Uterus (tissue), 2 donors: Measurements from ENCODE around the gene DNAH6.
"Not testable (repeated sequence)": the region's sequence is repeated elsewhere in the genome, so short reads cannot be mapped to it uniquely, and the experiment has no call there.

ENCODE experiments used
- POLR2A ChIP-seq, 2 donors: fragments of 450-650 bp; IDR thresholded peaks; one replicate each; pipeline ENCODE4 v1.6.1; 2016; ENCODE audit warnings: antibody characterized with exemption in 2 of 2, mild to moderate bottlenecking in 1 of 2, moderate library complexity in 1 of 2
- TF ChIP-seq, protein P1 (sequence below), 4 experiments: fragments of 200-600 bp in 2 of 4; fragments of 450-650 bp in 2 of 4; sonication (generic) in 2 of 4; IDR thresholded peaks; one replicate each; pipeline ENCODE4 v1.5.1; 2016 to 2019; ENCODE audit warnings: antibody characterized with exemption in 4 of 4, mild to moderate bottlenecking in 2 of 4, moderate library complexity in 1 of 4

DNA sequence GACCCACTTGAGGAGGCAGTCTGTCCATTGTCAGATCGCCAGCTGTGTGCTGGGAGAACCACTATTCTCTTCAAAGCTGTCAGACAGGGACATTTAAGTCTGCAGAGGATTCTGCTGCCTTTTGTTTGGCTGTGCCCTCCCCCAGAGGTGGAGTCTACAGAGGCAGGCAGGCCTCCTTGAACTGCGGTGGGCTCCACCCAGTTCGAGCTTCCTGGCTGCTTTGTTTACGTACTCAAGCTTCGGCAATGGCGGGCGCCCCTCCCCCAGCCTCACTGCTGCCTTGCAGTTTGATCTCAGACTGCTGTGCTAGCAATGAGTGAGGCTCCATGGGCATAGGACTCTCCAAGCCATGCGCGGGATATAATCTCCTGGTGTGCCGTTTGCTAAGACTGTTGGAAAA is 5.3 kb upstream of the DNAH6 start:
- TF ChIP-seq, protein P1, sequence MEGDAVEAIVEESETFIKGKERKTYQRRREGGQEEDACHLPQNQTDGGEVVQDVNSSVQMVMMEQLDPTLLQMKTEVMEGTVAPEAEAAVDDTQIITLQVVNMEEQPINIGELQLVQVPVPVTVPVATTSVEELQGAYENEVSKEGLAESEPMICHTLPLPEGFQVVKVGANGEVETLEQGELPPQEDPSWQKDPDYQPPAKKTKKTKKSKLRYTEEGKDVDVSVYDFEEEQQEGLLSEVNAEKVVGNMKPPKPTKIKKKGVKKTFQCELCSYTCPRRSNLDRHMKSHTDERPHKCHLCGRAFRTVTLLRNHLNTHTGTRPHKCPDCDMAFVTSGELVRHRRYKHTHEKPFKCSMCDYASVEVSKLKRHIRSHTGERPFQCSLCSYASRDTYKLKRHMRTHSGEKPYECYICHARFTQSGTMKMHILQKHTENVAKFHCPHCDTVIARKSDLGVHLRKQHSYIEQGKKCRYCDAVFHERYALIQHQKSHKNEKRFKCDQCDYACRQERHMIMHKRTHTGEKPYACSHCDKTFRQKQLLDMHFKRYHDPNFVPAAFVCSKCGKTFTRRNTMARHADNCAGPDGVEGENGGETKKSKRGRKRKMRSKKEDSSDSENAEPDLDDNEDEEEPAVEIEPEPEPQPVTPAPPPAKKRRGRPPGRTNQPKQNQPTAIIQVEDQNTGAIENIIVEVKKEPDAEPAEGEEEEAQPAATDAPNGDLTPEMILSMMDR (IDR thresholded peaks at IDR 0.05) = not testable (repeated sequence)
- TF ChIP-seq POLR2A (IDR thresholded peaks at IDR 0.05) = not testable (repeated sequence)
